HCT116 (cell line): ENCODE data around the gene MCF2L2. TPM values are rescaled to one million over a fixed set of nuclear protein-coding genes. Genes with fewer than 3 reads are reported as not detected.

Source experiments
- ATAC-seq: fragments of 200-7000 bp; cut with Tn5 transposase; 2 replicates; pipeline ENCODE4 v1.9.1; 2020; ENCODE audit warnings: mild to moderate bottlenecking, moderate library complexity
- BruUV-seq: library from RNA; stranded (reverse); fragments of 400-500 nt; replicated peaks from 2 replicates; lab custom pipeline; 2021; lab: Mats Ljungman, UMichigan
- CTCF ChIA-PET: fragments of 300-600 bp; sonication (Branson Sonifier 250); formaldehyde crosslinking; loops from one replicate; lab custom pipeline; 2021; ENCODE audit warnings: antibody characterized with exemption; lab: Charles Lee
- POLR2A ChIA-PET: fragments of 300-600, 350-600 bp; sonication (Branson Sonifier 250); formaldehyde crosslinking; loops from one replicate; lab custom pipeline; 2021; ENCODE audit warnings: antibody characterized with exemption; lab: Charles Lee
- RAD21 ChIA-PET, 2 experiments: fragments of 300-600 bp; sonication (Branson Sonifier 250); formaldehyde crosslinking; loops; one replicate each; lab custom pipeline; 2023; ENCODE audit warnings: low total read pairs in 2 of 2; ENCODE audit not compliant: uncharacterized antibody in 2 of 2, unreplicated experiment in 2 of 2, low non-redundant PET in 1 of 2; lab: Charles Lee
- DNase-seq: peaks from one replicate; pipeline ENCODE4 v3.0.0-alpha.2; 2010; ENCODE audit warnings: low read depth, low spot score
- H2AFZ ChIP-seq: fragments of 200-600 bp; shearing (Covaris generic), sonication (generic); 2 replicates; pipeline ENCODE4 v1.6.1; 2017; ENCODE audit warnings: low read depth, mixed run types, mixed read lengths, antibody characterized with exemption, low read length; ENCODE audit not compliant: poor library complexity, severe bottlenecking
- H3K27ac ChIP-seq: 2 replicates; pipeline ENCODE4 v1.5.1; 2012; ENCODE audit warnings: low read depth, low read length
- H3K27me3 ChIP-seq: fragments of 200-600 bp; sonication (generic); 2 replicates; pipeline ENCODE4 v1.6.1; 2016; ENCODE audit warnings: mixed run types, low read length, mixed read lengths; ENCODE audit not compliant: insufficient read depth
- H3K36me3 ChIP-seq, 2 experiments: fragments of 200-500 bp in 1 of 2; fragments of 200-600 bp in 1 of 2; sonication (Bioruptor generic) in 1 of 2; sonication (generic) in 1 of 2; 2 replicates each; pipeline versions ENCODE4 v1.5.1 to v1.6.1; 2014 to 2016; ENCODE audit warnings: low read length in 2 of 2, inconsistent platforms in 1 of 2, mixed read lengths in 1 of 2, mixed run types in 1 of 2; ENCODE audit not compliant: insufficient read depth in 2 of 2, control insufficient read depth in 1 of 2
- H3K4me1 ChIP-seq, 2 experiments: fragments of 200-600 bp in 1 of 2; sonication (generic) in 1 of 2; 2 replicates each; pipeline versions ENCODE4 v1.5.1 to v1.6.1; 2012 to 2017; ENCODE audit warnings: low read length in 2 of 2, inconsistent platforms in 1 of 2, mild to moderate bottlenecking in 1 of 2, mixed read lengths in 1 of 2, mixed run types in 1 of 2, moderate library complexity in 1 of 2; ENCODE audit not compliant: insufficient read depth in 2 of 2, control insufficient read depth in 1 of 2
- H3K4me2 ChIP-seq: fragments of 200-600 bp; sonication (generic); 2 replicates; pipeline ENCODE4 v1.6.1; 2017; ENCODE audit warnings: mixed run types, low read length, mixed read lengths
- H3K4me3 ChIP-seq, 2 experiments: fragments of 200-600 bp in 1 of 2; sonication (generic) in 1 of 2; replicated peaks in 1 of 2; 2 replicates each; pipeline ENCODE4 v1.5.1; 2011 to 2016; ENCODE audit warnings: low read length in 2 of 2, control low read depth in 1 of 2, low read depth in 1 of 2, mild to moderate bottlenecking in 1 of 2, mixed read lengths in 1 of 2, mixed run types in 1 of 2
- H3K79me2 ChIP-seq: fragments of 200-600 bp; sonication (generic); 2 replicates; pipeline ENCODE4 v1.6.1; 2017; ENCODE audit warnings: mild to moderate bottlenecking, mixed run types, low read length, moderate library complexity, mixed read lengths; ENCODE audit not compliant: insufficient read depth
- H3K9ac ChIP-seq: fragments of 200-600 bp; sonication (generic); 2 replicates; pipeline ENCODE4 v1.6.1; 2016; ENCODE audit warnings: low read length, mixed read lengths
- H3K9me2 ChIP-seq: fragments of 200-600 bp; sonication (generic), shearing (Covaris generic); 2 replicates; pipeline ENCODE4 v1.6.1; 2017; ENCODE audit warnings: mixed run types, mild to moderate bottlenecking, moderate library complexity; ENCODE audit not compliant: insufficient read depth
- H3K9me3 ChIP-seq, 2 experiments: fragments of 200-500 bp in 1 of 2; fragments of 200-600 bp in 1 of 2; sonication (Bioruptor generic) in 1 of 2; sonication (generic) in 1 of 2; 2 replicates each; pipeline ENCODE4 v1.6.1; 2014 to 2017; ENCODE audit warnings: low read length in 2 of 2, mixed read lengths in 2 of 2, inconsistent platforms in 1 of 2, low read depth in 1 of 2, mild to moderate bottlenecking in 1 of 2, mixed run types in 1 of 2, moderate library complexity in 1 of 2; ENCODE audit not compliant: control insufficient read depth in 1 of 2, insufficient read depth in 1 of 2
- H4K20me1 ChIP-seq: fragments of 200-600 bp; sonication (generic), shearing (Covaris generic); 2 replicates; pipeline ENCODE4 v1.6.1; 2017; ENCODE audit warnings: mixed run types, mild to moderate bottlenecking, moderate library complexity; ENCODE audit not compliant: insufficient read depth
- CBX3 ChIP-seq: IDR thresholded peaks from 2 replicates; pipeline ENCODE4 v1.6.1; 2012; ENCODE audit warnings: low read depth
- CEBPB ChIP-seq: IDR thresholded peaks from 2 replicates; pipeline ENCODE4 v1.6.1; 2012; ENCODE audit warnings: low read depth
- EGR1 ChIP-seq: IDR thresholded peaks from 2 replicates; pipeline ENCODE4 v1.6.1; 2012; ENCODE audit warnings: low read depth
- ELF1 ChIP-seq: IDR thresholded peaks from 2 replicates; pipeline ENCODE4 v1.6.1; 2012; ENCODE audit warnings: low read depth, borderline replicate concordance
- EZH2 ChIP-seq: fragments of 200-600 bp; sonication (generic); IDR thresholded peaks from 2 replicates; pipeline ENCODE4 v1.6.1; 2017; ENCODE audit warnings: antibody characterized with exemption, mixed run types
- EZH2phosphoT487 ChIP-seq: fragments of 200-600 bp; IDR thresholded peaks from 2 replicates; pipeline ENCODE4 v1.6.1; 2018; ENCODE audit warnings: antibody characterized with exemption, borderline replicate concordance
- JUND ChIP-seq: IDR thresholded peaks from 2 replicates; pipeline ENCODE4 v1.6.1; 2012
- POLR2A ChIP-seq: IDR thresholded peaks from 2 replicates; pipeline ENCODE4 v1.7.0; 2011; ENCODE audit warnings: borderline replicate concordance; ENCODE audit not compliant: insufficient read depth, insufficient read length; ENCODE audit errors: extremely low read depth
- POLR2AphosphoS5 ChIP-seq: IDR thresholded peaks from 2 replicates; pipeline ENCODE4 v1.6.1; 2011; ENCODE audit warnings: mild to moderate bottlenecking, low read depth, low read length, moderate library complexity
- RAD21 ChIP-seq: IDR thresholded peaks from 2 replicates; pipeline ENCODE4 v1.6.1; 2012; ENCODE audit warnings: low read depth, mild to moderate bottlenecking
- SIN3A ChIP-seq: IDR thresholded peaks from 2 replicates; pipeline ENCODE4 v1.6.1; 2012; ENCODE audit warnings: low read depth
- SRF ChIP-seq: IDR thresholded peaks from 2 replicates; pipeline ENCODE4 v1.6.1; 2012; ENCODE audit warnings: low read depth
- TCF7L2 ChIP-seq: IDR thresholded peaks from 2 replicates; pipeline ENCODE4 v1.7.0; 2011; ENCODE audit warnings: borderline replicate concordance, inconsistent platforms; ENCODE audit not compliant: insufficient read depth, insufficient read length; ENCODE audit errors: extremely low read depth
- YY1 ChIP-seq: IDR thresholded peaks from 2 replicates; pipeline ENCODE4 v1.6.1; 2011; ENCODE audit warnings: low read length, low read depth, moderate library complexity, mild to moderate bottlenecking; ENCODE audit not compliant: insufficient replicate concordance; ENCODE audit errors: extremely low read depth
- ZFX ChIP-seq: fragments of 450-650 bp; IDR thresholded peaks from 2 replicates; pipeline ENCODE4 v1.6.1; 2017
- intact Hi-C: fragments of 100-400 bp; cut with micrococcal nuclease; formaldehyde crosslinking; loops from 2 replicates; pipeline ENCODE4 v1.10.0; 2022
- total RNA-seq: library from RNA; stranded (reverse); gene quantifications from one replicate; pipeline ENCODE4 v1.2.1, GENCODE V29; 2021; ENCODE audit not compliant: unreplicated experiment
- TF ChIP-seq, protein P1 (sequence below): IDR thresholded peaks from 2 replicates; pipeline ENCODE4 v1.6.1; 2012; ENCODE audit warnings: low read depth
- TF ChIP-seq, protein P2 (sequence below): IDR thresholded peaks from 2 replicates; pipeline ENCODE4 v1.6.1; 2012
- TF ChIP-seq, protein P3 (sequence below): IDR thresholded peaks from 2 replicates; pipeline ENCODE4 v1.6.1; 2012

Gene MCF2L2
- total RNA-seq, 1 experiment from 2014 or later, result 1.5 TPM

DNA sequence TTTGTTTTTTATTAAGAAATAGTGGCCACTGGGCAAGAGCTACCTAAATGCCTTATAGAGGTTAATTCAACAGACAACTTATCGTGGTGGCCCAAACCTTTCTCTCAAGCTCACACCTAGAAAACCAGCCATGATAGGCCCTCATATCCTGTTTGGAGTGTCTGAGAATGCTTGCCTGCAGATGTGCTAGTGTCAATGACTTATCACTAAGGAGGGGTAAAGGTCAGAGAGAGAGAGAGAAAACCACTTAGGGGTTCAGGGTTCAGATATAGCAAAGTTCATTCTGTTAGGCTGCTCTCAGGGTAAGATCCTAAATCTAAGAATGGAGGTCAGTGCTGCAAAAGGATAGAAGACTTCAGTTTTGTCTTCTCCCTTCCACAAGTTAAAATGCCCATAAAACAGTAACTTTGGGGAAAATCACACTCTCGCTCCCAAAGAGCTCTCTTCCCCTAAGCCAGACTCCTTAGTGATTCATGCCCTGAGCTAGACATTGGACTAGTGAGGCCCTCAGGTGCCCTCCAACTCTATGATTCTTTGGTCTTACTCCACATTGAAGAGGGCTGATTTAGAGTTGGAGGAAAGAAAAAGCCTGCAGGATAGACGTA is 205.7 kb downstream of the MCF2L2 start:
- no peak overlapping the region for H2AFZ ChIP-seq
- no peaks in the 10 kb centered on the region for H3K4me1 ChIP-seq
- RAD21 ChIA-PET, result no interaction called here
- no peak overlapping the region for H3K4me2 ChIP-seq
- H3K79me2 ChIP-seq, result no peaks in the 10 kb centered on the region
- no peak overlapping the region for H3K27ac ChIP-seq
- no peak overlapping the region for H3K9ac ChIP-seq
- POLR2A ChIA-PET, result no interaction called here
- no peak overlapping the region for H3K4me3 ChIP-seq
- TF ChIP-seq YY1 (no peak), SIN3A (no peak), RAD21 (no peak), CBX3 (no peak), POLR2A (no peak), POLR2AphosphoS5 (no peak), SRF (no peak), EZH2phosphoT487 (no peak), ZFX (no peak), EZH2 (no peak), ELF1 (no peak), TCF7L2 (no peak), CEBPB (no peak), JUND (no peak), EGR1 (no peak)
- TF ChIP-seq, protein P1, sequence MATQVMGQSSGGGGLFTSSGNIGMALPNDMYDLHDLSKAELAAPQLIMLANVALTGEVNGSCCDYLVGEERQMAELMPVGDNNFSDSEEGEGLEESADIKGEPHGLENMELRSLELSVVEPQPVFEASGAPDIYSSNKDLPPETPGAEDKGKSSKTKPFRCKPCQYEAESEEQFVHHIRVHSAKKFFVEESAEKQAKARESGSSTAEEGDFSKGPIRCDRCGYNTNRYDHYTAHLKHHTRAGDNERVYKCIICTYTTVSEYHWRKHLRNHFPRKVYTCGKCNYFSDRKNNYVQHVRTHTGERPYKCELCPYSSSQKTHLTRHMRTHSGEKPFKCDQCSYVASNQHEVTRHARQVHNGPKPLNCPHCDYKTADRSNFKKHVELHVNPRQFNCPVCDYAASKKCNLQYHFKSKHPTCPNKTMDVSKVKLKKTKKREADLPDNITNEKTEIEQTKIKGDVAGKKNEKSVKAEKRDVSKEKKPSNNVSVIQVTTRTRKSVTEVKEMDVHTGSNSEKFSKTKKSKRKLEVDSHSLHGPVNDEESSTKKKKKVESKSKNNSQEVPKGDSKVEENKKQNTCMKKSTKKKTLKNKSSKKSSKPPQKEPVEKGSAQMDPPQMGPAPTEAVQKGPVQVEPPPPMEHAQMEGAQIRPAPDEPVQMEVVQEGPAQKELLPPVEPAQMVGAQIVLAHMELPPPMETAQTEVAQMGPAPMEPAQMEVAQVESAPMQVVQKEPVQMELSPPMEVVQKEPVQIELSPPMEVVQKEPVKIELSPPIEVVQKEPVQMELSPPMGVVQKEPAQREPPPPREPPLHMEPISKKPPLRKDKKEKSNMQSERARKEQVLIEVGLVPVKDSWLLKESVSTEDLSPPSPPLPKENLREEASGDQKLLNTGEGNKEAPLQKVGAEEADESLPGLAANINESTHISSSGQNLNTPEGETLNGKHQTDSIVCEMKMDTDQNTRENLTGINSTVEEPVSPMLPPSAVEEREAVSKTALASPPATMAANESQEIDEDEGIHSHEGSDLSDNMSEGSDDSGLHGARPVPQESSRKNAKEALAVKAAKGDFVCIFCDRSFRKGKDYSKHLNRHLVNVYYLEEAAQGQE, result no peak
- TF ChIP-seq, protein P2, sequence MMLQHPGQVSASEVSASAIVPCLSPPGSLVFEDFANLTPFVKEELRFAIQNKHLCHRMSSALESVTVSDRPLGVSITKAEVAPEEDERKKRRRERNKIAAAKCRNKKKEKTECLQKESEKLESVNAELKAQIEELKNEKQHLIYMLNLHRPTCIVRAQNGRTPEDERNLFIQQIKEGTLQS, result no peak
- TF ChIP-seq, protein P3, sequence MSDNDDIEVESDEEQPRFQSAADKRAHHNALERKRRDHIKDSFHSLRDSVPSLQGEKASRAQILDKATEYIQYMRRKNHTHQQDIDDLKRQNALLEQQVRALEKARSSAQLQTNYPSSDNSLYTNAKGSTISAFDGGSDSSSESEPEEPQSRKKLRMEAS, result no peak
- CTCF ChIA-PET, result no interaction called here
- DNase-seq, result no peak
- no peaks in the 10 kb centered on the region for H3K27me3 ChIP-seq
- intact Hi-C loops, result no loop called here
- no peaks in the 10 kb centered on the region for H3K9me3 ChIP-seq
- H3K9me2 ChIP-seq, result no peaks in the 10 kb centered on the region
- ATAC-seq, result no peak
- H3K36me3 ChIP-seq, result no peaks in the 10 kb centered on the region
- no TSS peak for BruUV-seq
- no peaks in the 10 kb centered on the region for H4K20me1 ChIP-seq
